Lung microvascular endothelial cell (primary cell): ENCODE results near the gene ART1. TPM values are rescaled to one million over a fixed set of nuclear protein-coding genes. Genes with fewer than 3 reads are reported as not detected.
"Not testable (repeated sequence)": the region's sequence is repeated elsewhere in the genome, so short reads cannot be mapped to it uniquely, and the experiment has no call there.

Experiments
- DNase-seq, 2 donors: peaks; one replicate each; pipeline versions ENCODE4 v3.0.0 to v3.0.0-alpha.2; 2010; ENCODE audit warnings: low read depth in 2 of 2
- total RNA-seq: library from RNA; depleted of rRNA; stranded (reverse); fragments of >200 nt; gene quantifications from 2 replicates; pipeline ENCODE4 v1.2.1, GENCODE V29; 2014

Gene ART1, protein sequence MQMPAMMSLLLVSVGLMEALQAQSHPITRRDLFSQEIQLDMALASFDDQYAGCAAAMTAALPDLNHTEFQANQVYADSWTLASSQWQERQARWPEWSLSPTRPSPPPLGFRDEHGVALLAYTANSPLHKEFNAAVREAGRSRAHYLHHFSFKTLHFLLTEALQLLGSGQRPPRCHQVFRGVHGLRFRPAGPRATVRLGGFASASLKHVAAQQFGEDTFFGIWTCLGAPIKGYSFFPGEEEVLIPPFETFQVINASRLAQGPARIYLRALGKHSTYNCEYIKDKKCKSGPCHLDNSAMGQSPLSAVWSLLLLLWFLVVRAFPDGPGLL
- total RNA-seq = not detected in 2 replicates

DNA sequence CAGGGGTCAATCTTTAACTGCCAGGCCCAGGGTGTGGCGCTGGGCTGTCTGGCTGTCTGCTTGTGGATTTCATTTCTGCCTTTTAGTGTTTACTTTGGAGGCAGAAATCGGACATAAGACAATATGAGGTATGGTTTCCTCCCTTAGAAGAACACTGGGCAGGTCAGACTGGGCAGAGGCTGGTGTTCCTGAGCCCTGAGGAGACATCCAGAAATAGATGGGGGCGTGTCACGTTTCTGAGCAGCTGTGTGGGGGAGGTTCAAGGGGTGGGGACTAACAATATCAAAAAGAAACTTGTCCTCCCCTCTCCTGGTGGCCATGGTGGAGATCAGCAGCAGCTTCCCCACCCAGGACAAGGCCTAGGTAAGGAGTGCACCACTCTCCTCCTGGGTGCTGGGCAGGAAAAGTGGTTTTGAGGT is at the start of gene ART1:
Gene ART1, plus strand, starts transcription at position 312 of the 419 bp plus-strand sequence. CDS start 14,086 bp downstream, outside the sequence.
- peak in 1 of 2 donors; percentile 28 for DNase-seq

DNA sequence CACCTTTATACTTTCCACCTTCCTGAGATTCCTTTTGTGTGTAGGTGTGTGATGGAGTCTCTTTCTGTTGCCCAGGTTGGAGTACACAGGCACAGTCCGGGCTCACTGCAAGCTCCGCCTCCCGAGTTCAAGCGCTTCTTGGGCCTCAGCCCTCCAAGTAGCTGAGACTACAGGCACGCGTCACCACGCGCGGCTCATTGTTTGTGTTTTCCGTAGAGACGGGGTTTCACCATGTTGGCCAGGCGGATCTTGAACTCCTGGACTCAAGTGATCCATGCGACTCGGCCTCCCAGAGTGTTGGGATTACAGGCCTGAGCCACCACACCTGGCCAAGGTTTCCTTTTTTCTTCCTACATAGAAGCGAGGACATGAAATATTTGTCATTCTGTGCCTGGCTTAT is 47.2 kb upstream of the ART1 start:
- not testable (repeated sequence) for DNase-seq

GRCh38 chr11:3600201-3600600 is 44.7 kb upstream of the ART1 start:
- not testable (repeated sequence) for DNase-seq

DNA sequence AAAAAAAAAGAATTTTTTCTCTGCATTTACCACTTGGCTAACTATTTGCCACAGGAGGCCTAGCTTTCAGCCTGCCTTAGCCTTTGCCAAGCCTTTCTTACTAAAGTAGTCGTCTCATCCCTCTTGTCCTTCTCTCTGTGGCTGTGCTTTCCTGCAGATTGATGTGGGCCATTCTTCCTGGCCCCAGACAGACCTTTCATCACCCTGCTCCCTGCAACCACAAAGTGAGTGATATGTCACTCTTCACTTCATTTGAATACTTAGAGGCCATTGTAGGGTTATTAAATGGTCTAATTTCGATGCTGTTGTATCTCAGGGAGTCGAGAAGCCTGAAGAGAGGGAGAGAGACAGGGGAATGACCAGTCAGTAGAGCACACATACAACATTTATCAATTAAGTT is 40.8 kb upstream of the ART1 start:
- DNase-seq = no peak

GRCh38 chr11:3605283-3605662 is 39.7 kb upstream of the ART1 start:
- DNase-seq = no peak

DNA sequence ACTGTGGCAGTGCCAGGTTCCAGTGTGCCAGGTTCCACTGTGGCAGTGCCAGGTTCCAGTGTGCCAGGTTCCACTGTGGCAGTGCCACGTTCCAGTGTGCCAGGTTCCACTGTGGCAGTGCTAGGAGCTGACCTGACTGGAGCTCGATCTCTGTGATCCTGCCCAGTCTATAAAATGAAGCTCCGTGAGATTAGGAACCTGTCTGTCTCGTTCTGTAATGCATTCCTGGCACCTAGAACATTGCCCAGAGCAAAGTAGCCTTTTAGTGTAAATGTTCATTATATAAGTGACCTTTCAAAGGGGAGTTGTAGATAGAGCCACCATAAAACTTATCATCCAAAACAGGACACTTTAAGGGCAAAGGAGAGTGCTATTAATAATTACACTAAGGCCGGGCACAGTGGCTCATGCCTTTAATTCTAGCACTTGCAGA is 39.1 kb upstream of the ART1 start:
- no peak for DNase-seq

DNA sequence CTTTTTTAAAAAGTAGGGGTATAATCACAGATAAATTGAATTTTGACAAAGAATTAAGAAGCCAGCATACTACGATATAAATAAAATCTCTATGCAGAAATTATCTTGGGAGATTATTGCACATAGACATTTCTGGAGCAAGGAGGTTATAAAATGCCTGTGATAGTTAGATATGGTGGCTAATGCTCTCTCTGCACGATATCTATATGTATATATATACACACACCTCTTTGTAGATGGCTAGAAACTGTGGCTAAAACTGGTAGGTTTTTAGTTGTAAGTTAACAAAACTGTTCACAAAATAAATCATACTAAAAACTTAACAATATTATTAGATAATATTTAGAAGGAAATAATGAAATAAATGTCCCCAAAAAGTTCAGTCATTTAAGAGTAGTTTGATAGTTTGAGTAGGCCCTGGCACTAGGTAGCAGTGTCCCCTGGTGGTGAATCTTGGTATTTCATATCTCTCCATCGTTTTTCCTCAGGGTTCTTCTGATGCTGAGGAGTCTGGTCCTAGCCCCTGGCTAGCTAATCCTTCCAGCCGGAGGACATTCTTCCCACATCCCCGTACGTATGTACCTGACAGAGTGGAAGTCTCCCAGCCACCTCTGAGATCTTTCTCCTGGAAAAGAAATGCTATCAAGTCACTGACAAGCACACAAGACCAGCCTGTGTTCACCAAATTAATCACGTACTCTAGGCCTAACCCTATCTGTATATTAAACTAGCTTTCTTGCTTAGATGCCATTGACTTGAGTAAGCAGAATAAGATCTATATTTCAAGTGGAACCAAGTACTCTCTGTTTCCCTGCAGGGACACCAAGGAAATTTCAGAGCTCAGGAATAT is 35.3 kb upstream of the ART1 start:
- DNase-seq = peak; percentile 45 to 49

GRCh38 chr11:3610846-3611245 is 34.1 kb upstream of the ART1 start:
- DNase-seq = no peak

DNA sequence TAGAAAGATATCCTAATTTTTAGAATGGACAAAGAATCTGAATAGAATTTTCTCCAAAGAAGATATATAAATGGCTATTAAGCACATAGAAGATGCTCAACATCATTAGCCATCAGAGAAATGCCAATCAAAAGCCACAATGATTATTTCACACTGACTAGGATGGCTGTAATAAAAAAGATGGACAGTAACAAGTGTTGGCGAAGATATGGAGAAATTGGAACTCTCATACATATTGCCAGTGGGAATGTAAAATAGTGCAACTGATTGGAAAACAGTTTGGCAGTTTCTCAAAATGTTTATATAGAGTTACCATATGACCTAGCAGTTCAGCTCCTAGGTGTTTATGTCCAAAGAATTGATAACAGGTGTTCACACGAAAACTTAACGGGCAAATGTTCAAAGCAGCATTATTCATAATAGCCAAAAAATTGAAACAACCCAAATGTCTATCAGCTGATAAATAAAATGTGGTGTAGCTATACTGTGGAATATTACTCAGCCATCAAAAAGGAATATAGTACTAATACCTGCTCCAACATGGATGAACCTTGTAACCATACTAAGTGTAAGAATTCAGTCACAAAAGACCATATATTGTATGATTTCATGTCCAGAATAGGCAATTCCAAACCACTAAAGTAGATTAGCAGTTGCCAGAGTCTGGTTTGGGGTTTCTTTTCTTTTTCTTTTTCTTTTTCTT is 32.8 kb upstream of the ART1 start:
- DNase-seq = no peak

DNA sequence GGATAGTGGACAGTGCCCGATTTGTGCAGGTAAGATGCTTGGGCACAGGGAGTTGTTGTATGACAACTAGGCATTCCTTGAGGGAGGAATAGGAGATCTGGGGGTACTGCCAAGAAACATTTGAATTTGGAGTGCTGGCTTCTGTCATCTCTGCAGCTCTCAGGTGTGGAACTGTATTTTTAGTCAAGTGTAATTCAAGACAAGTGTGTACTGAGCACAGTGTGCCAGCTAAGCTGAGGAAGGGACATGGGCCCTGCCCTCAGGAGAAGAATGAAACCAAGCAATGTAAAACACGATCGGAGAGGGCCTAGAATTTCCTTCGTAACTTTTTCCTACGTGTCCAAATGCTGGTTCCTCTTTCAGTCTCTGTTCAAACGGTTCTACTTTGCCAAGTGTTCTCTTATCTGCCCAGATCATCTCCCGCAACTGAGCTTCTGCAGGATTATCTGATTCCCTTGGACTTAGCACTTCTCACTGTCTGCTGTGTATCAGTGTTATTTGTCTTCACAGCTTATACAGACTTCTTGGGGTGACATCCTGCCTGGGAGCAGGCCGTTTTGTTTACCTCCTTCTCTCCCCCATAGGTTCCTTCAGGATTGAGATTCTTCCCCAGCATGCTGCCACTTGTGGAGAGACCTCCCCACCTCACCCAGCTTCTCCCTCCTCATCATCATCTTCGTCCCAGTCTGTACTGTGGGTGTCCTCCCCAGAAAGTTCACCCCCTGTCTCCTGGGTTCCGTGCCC is 30.8 kb upstream of the ART1 start:
- DNase-seq = no peak

GRCh38 chr11:3614742-3615171 is 30.2 kb upstream of the ART1 start:
- no peak for DNase-seq

DNA sequence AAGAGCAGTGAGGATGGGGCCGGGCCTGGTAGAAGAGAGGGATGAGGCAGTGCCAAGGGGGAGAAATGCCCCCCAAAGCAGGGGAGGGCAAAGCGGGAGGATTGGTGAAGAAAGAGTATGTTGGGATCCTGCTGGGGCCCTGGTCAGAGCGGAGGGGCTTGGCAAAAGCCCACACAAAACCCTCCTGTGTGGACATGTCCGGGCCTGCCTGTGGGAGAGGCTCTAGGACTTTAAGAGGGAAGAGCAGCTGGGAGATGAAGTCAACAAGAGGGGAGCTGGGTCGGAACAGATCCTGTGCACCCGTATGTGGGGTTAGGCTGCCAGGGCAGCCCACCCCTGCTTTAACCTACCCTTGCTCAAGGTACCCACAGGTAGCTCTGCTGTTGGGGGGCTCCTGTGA is 28.9 kb upstream of the ART1 start:
- DNase-seq = no peak

GRCh38 chr11:3616721-3617460 is 28.0 kb upstream of the ART1 start:
- peak in 1 of 2 donors; percentile 8 for DNase-seq

GRCh38 chr11:3617990-3618389 is 26.9 kb upstream of the ART1 start:
- no peak for DNase-seq

DNA sequence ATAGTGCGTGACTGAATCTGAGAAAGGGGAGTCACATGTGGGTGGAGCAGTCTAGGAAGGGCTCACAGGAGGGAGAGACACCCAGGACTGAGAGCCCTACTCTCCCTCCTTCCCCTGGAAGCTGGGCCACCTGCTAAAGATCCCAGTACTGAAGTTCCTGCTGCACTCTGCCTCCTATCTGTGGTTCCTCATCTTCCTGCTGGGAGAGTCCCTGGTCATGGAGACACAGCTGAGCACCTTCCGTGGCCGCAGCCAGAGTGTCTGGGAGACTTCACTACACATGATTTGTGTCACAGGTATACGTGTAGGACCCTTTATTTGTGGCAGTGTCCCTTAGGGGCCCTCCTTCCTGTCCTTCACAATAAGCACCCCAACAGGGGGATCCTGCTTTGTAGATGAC is 22.4 kb upstream of the ART1 start:
- no peak for DNase-seq

- no peak for DNase-seq
Observed at GRCh38 chr11:3623121-3623520, 21.8 kb upstream of the ART1 start.

DNA sequence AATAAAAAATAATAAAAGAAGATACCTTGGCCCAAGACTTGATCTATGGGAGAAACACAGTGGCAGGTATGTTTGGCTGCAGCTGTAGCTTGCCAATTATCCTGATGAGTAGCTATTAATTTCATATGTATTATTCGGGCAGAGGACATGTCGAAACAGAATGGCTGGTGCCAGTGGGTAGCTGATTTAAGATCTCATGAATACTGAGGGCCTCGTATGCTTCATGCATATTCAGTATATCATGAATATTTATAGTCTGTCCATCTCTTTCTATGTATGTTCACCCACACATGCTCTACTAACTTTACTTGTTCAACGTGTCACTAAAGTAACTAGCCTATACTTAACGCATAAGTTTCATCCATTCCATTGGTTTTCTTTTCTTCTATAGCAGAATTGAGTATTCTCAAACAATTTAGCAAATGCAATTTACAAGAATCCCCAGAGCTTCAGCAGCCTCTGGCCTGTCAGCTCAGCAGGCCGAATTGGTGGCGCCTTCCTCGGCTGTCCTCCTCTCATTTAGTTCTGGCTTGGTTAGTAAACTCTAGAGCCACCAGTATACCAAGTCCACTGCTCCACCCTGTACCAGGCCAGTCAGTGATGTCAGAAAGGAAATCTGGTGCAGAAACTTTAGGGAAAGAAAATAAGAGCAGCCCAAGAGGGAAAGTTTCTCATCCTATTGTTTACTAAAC is 21.0 kb upstream of the ART1 start:
- DNase-seq = no peak

GRCh38 chr11:3626250-3626960 is 18.5 kb upstream of the ART1 start:
- DNase-seq = no peak

DNA sequence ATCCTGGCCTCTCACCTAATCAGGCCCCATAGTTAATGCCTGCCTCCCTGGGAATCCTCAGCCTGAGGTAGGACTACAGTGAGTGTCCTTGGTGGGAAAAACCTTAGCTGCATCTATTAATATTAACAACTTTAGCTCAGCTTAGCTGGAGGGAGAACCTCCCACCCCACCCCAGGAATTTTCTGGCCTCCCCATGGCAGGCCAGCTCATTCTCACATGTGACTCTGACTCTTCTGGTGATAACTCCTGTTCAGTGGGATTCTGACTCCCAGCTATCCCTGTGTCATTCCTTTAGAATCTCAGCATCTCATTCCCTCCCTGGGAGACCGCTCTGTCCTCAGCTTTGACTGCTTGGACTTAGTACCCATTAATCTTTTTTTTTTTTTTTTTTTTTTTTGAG is 17.6 kb upstream of the ART1 start:
- DNase-seq = no peak
